GM12892 (cell line): ENCODE data around the gene CYSTM1. TPM values are rescaled to one million over a fixed set of nuclear protein-coding genes. Genes with fewer than 3 reads are reported as not detected.

Experiments used
- DNase-seq: peaks from one replicate; pipeline ENCODE4 v3.0.0; 2011; ENCODE audit not compliant: insufficient read length
- FAIRE-seq: peaks from 2 replicates; lab custom pipeline; 2011; peaks lifted over from hg19 to GRCh38; lab: Jason Lieb, UNC
- POLR2A ChIP-seq: IDR thresholded peaks from 2 replicates; pipeline ENCODE4 v1.6.1; 2011; ENCODE audit warnings: low read depth, low read length, control low read depth
- POLR2AphosphoS5 ChIP-seq: IDR thresholded peaks from 2 replicates; pipeline ENCODE4 v1.6.1; 2011; ENCODE audit warnings: low read depth, low read length, control low read depth
- TAF1 ChIP-seq: IDR thresholded peaks from 2 replicates; pipeline ENCODE4 v1.6.1; 2011; ENCODE audit warnings: low read depth, mild to moderate bottlenecking, control low read depth, low read length, borderline replicate concordance
- polyA plus RNA-seq: library from polyadenylated mRNA; unstranded; fragments of >200 nt; gene quantifications from one replicate; pipeline ENCODE4 v1.2.1, GENCODE V29; 2012; ENCODE audit warnings: missing spikeins, inconsistent platforms; ENCODE audit not compliant: missing spikeins

Gene CYSTM1, protein sequence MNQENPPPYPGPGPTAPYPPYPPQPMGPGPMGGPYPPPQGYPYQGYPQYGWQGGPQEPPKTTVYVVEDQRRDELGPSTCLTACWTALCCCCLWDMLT
- 71.3 TPM for polyA plus RNA-seq

DNA sequence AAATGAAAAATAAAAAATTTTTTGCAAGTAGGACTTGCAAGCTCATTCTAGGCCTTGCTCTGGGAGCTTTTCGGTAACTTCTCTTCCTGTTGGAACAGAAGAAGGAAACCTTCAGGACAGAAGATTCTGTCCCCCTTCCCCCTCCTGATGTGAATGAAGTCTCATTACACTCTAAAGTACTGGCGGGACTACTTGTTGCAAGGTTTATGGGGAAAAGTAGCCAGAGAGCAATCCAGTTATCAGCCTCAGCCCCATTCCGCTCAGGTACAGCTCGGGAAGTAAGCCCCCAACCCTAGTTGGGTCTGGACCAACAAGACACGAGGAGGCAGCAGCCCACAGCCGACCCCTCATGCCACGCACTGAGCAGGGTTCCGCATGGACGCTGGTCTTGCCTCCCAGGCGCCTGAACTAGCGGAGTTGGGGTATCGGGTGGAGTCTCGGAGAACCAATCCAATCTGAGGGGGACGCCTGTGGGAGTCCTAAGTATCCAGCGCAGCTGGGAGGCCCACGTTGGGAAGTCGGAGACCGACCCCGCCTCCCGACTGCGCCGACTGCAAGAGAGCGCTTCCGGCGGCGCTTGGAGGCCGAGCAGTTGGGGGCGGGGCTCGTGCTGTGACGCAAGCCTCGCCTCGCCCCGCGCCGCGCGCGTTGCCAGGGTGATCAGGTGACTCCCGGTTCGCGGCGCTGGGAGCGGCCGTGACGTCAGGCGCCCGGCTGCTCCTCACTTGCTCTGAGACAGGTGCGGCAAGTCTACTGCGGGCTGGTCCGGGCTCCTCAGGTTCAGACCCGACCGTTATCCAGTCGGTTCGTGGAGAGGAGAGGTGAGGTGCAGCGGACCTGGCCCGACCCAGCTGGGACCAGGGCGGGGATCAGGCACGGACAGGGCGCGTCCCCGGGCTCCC, at the start of gene CYSTM1:
Gene CYSTM1 (plus strand): TSS at position 724 of the 902 bp plus-strand sequence. CDS start 19,278 bp downstream, outside the sequence.
- FAIRE-seq = peak; percentile 93
- TF ChIP-seq POLR2AphosphoS5 (peak; percentile 72), TAF1 (peak; percentile 65; the same call in 1 of the 2 replicates), POLR2A (peak; percentile 83)
- peak; percentile 89 for DNase-seq

DNA sequence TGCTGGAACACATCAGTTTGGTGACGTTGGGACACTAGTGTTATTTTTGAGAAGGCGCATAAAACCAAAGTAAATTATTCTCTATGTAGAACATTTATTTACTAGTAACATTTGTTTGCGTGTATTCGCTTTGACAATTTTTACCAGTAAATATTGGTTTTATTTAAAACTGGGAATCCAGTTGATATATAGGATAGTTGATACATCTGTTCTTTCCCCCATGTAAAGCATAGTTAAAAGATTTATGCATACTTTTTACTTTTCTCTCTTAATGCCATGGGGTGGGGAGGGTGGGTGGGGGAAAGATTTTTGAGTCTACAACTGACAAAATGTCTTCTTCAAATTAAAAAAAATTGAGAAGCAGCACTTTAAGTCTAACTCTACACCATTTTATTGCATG, 49.4 kb upstream of the CYSTM1 start, which contains the start of gene IGIP:
Gene IGIP (plus strand): TSS at position 301 of the 400 bp plus-strand sequence. CDS start 2,540 bp downstream, outside the sequence.
- TF ChIP-seq POLR2AphosphoS5 (no peak), POLR2A (no peak), TAF1 (no peak)
- no peak for DNase-seq
- FAIRE-seq = no peak

GRCh38 chr5:140126315-140127012, 48.5 kb upstream of the CYSTM1 start:
- FAIRE-seq (no peak), DNase-seq (no peak)
- no peak for TF ChIP-seq TAF1
- no peak for TF ChIP-seq POLR2AphosphoS5
- no peak for TF ChIP-seq POLR2A

DNA sequence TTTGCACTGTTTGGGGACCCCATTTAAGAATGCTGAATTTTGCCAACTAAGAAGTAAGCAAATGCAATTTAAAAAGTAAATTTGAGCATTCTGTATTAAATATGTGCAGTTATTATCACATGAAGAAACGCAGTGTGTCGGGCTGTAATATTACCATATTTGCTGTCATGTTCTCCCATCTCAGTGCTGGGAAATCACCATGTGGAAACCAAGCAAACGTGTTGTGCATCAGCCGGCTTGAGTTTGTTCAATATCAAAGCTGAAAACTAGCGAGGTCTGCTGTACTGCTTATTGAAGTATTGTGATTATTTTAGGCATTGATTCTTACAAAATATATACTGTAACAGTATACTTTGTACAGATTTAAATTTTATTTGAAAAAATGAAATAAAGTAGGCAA, 46.6 kb upstream of the CYSTM1 start:
- DNase-seq (no peak), FAIRE-seq (no peak)
- TF ChIP-seq TAF1 (no peak), POLR2AphosphoS5 (no peak), POLR2A (no peak)

GRCh38 chr5:140130949-140131733, 43.8 kb upstream of the CYSTM1 start:
- peak; percentile 48 for FAIRE-seq
- no peak for TF ChIP-seq POLR2A
- no peak for TF ChIP-seq POLR2AphosphoS5
- TF ChIP-seq TAF1 = no peak
- DNase-seq = no peak

DNA sequence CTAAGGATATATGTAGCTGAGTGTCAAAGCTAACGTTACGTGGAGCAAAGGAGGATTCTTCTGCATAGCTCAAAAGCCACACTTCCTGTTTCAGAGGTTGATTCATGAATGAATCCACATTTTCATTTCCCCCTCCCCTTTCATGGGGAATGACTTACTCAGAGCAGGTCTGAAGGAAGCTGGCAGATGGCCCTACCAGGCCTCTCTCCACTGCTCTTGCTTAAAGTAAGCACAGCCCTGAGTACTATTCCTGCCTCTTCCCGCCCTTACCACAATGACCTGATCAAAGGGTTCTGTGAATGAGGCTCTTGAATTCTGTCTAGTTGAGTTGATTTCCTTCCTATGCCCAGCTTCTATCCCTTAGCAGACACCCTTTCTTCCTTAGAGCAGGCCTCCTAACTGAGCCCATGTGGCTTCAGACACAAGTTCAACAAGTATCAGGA, 43.0 kb upstream of the CYSTM1 start:
- peak; percentile 70 for FAIRE-seq
- TF ChIP-seq POLR2AphosphoS5 (no peak), TAF1 (no peak), POLR2A (no peak)
- DNase-seq = no peak

- TF ChIP-seq POLR2AphosphoS5 = no peak
- TF ChIP-seq TAF1 = no peak
- no peak for TF ChIP-seq POLR2A
- FAIRE-seq (no peak), DNase-seq (no peak)
Measured at GRCh38 chr5:140133514-140134167, 41.3 kb upstream of the CYSTM1 start.

DNA sequence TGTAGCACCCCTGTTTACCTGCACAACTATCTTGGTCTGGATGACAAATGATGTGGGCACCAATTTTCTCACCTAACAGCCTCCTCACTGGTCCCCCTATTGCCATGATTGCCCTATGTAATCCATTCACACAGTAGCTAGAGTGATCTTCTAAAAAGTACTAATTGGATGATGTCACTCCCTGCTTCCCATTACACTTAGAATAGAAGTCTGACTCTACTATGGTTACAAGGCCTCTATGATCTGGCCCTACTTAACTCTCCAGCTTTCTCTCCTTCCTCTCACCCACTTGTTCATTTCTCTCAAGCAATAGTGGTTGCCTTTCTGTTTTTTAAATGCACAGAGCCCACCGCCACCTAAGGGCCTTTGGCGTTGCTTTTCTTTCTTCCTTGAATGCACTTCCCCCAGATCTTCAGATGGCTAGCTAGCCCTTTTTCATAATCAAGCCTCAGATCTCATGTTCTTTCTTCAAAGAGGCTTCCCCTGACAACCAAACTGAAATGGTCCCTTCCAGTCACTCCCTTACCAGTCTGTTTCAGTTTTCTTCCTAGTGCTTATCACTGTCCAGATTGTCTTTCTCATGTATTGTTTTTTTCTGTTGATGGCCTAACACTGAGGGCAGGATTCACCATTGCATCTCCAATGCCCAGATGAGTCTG, 40.6 kb upstream of the CYSTM1 start:
- FAIRE-seq = peak; percentile 17
- DNase-seq = no peak
- no peak for TF ChIP-seq TAF1
- no peak for TF ChIP-seq POLR2AphosphoS5
- no peak for TF ChIP-seq POLR2A

DNA sequence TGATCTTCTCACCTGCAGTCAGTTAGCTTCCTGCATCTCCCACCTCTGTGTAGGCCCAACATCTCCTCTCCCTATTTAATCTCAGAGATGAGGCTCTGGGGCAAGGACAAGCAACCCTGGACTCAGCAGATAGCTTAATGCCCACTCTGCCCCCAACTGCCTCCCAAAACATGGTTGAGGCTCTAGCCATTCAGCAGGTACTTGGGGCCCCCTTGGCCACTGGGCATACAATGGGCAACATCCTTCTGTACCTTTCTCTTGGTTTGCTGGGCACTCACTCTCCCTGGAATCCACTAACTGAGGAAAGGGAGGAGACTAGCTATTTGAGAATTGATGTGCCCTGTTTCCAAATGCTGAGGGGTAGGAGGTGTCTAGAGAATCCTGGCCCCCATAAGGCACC, 39.9 kb upstream of the CYSTM1 start:
- no peak for DNase-seq
- FAIRE-seq = no peak
- no peak for TF ChIP-seq POLR2A
- TF ChIP-seq POLR2AphosphoS5 = no peak
- TF ChIP-seq TAF1 = no peak

DNA sequence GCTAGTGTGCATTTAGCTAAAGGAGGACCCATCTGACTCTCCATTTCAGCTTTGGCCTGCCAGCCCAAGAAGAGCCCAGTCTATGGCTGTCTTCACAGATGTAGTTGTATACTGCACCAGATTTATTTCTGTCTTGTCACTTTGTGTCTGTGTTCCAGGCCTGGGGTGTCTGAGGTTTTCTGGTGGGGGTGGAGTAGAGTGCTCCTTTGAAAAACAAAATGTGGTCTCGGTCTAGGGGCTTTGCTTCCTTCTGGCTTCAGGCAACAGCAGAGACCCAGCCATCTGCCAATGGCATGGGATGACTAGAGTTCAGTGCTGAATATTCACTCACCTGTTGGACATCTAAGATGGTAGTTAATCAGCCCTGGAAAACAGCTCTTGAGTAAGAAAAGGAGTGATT, 38.4 kb upstream of the CYSTM1 start:
- no peak for TF ChIP-seq POLR2A
- TF ChIP-seq TAF1 = no peak
- no peak for TF ChIP-seq POLR2AphosphoS5
- DNase-seq (no peak), FAIRE-seq (no peak)
